PC-3 (cell line): Measurements from ENCODE around the gene SLC6A6. TPM values are rescaled to one million over a fixed set of nuclear protein-coding genes. Genes with fewer than 3 reads are reported as not detected.

ENCODE experiments used
- ATAC-seq: fragments of 200-7000 bp; cut with Tn5 transposase; 2 replicates; pipeline ENCODE4 v1.9.1; 2020; ENCODE audit warnings: mild to moderate bottlenecking, moderate library complexity
- BruUV-seq: library from RNA; stranded (reverse); fragments of 400-500 nt; replicated peaks from 2 replicates; lab custom pipeline; 2021; lab: Mats Ljungman, UMichigan
- CTCF ChIA-PET: fragments of 300-600 bp; sonication (Branson Sonifier 250); formaldehyde crosslinking; loops from one replicate; lab custom pipeline; 2022; ENCODE audit warnings: antibody characterized with exemption; lab: Charles Lee
- POLR2A ChIA-PET: fragments of 300-600 bp; sonication (Branson Sonifier 250); formaldehyde crosslinking; loops from one replicate; lab custom pipeline; 2022; ENCODE audit warnings: antibody characterized with exemption; ENCODE audit not compliant: unreplicated experiment; lab: Charles Lee
- DNase-seq: peaks from one replicate; pipeline ENCODE4 v3.0.0-alpha.2; 2015
- H2AFZ ChIP-seq: fragments of 300-600 bp; sonication (generic); 2 replicates; pipeline ENCODE4 v1.6.0; 2016; ENCODE audit warnings: antibody characterized with exemption, low read length
- H3F3A ChIP-seq: fragments of 300-600 bp; sonication (generic); one replicate; pipeline ENCODE4 v1.6.0; 2017; ENCODE audit warnings: antibody characterized with exemption, low read length, control low read depth, mild to moderate bottlenecking; ENCODE audit not compliant: unreplicated experiment
- H3K27ac ChIP-seq: fragments of 300-600 bp; sonication (generic); 2 replicates; pipeline ENCODE4 v1.5.1; 2016; ENCODE audit warnings: mild to moderate bottlenecking, low read length
- H3K27me3 ChIP-seq: fragments of 300-600 bp; sonication (generic); 2 replicates; pipeline ENCODE4 v1.6.1; 2016; ENCODE audit warnings: low read length, mixed read lengths
- H3K36me3 ChIP-seq: fragments of 300-600 bp; sonication (generic); 2 replicates; pipeline ENCODE4 v1.6.1; 2016; ENCODE audit warnings: low read depth, mixed run types, low read length, mixed read lengths
- H3K4me1 ChIP-seq: fragments of 300-600 bp; sonication (generic); 2 replicates; pipeline ENCODE4 v1.5.1; 2016; ENCODE audit warnings: low read length; ENCODE audit not compliant: insufficient read depth
- H3K4me2 ChIP-seq: fragments of 300-600 bp; sonication (generic); 2 replicates; pipeline ENCODE4 v1.6.0; 2016; ENCODE audit warnings: low read length
- H3K4me3 ChIP-seq: fragments of 300-600 bp; sonication (generic); 2 replicates; pipeline ENCODE4 v1.5.1; 2016; ENCODE audit warnings: mild to moderate bottlenecking, low read length, mixed read lengths
- H3K79me2 ChIP-seq: fragments of 300-600 bp; sonication (generic); 2 replicates; pipeline ENCODE4 v1.6.1; 2017; ENCODE audit warnings: low read length, mixed read lengths
- H3K9ac ChIP-seq: fragments of 300-600 bp; sonication (generic); 2 replicates; pipeline ENCODE4 v1.6.0; 2016; ENCODE audit warnings: mild to moderate bottlenecking, low read length
- H3K9me2 ChIP-seq: fragments of 300-600 bp; sonication (generic); replicated peaks from 2 replicates; pipeline ENCODE4 v1.6.1; 2016; ENCODE audit warnings: mixed run types, low read length, mixed read lengths
- H3K9me3 ChIP-seq: fragments of 300-600 bp; sonication (generic); 2 replicates; pipeline ENCODE4 v1.6.1; 2016; ENCODE audit warnings: low read length, mixed read lengths
- H4K20me1 ChIP-seq: fragments of 300-600 bp; sonication (generic); 2 replicates; pipeline ENCODE4 v1.6.1; 2016; ENCODE audit warnings: low read length, mixed read lengths
- EZH2 ChIP-seq: fragments of 300-600 bp; sonication (generic); IDR thresholded peaks from one replicate; pipeline ENCODE4 v1.6.1; 2017; ENCODE audit warnings: antibody characterized with exemption, mild to moderate bottlenecking, low read length; ENCODE audit not compliant: unreplicated experiment
- EZH2phosphoT487 ChIP-seq: fragments of 300-600 bp; sonication (generic); IDR thresholded peaks from 2 replicates; pipeline ENCODE4 v1.6.1; 2018; ENCODE audit warnings: mild to moderate bottlenecking, antibody characterized with exemption, low read length, borderline replicate concordance
- intact Hi-C: fragments of 100-400 bp; cut with micrococcal nuclease; formaldehyde crosslinking; loops from 2 replicates; pipeline ENCODE4 v1.9.0; 2023
- total RNA-seq: library from RNA; depleted of rRNA; stranded (reverse); fragments of >200 nt; gene quantifications from 2 replicates; pipeline ENCODE4 v1.2.3, GENCODE V29; 2014
- TF ChIP-seq, protein P1 (sequence below): fragments of 300-600 bp; sonication (generic); conservative IDR thresholded peaks from 2 replicates; pipeline ENCODE4 v1.5.1; 2017; ENCODE audit warnings: antibody characterized with exemption, low read depth, mild to moderate bottlenecking, low read length

SLC6A6 gene
- total RNA-seq, 1 experiment from 2014 or later, result 28.1 TPM

DNA sequence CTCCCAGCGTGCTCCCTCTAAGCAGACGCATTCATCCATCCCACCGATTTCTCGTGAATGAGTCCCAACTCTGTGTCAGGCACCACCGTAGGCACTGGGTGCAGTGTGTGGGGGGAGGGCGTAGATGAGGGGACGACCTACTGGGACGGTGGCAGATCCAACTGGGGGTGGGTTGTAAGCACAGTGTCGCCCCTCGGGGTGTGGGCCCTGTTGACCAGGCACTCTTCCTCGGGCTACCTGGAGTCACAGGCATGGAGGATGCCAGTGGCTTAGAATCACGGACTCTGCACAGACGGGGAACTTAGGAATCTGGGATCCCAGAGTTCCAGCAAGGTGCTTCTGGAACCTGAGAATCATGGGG is 66.2 kb downstream of the SLC6A6 start:
- Histone ChIP-seq H3K4me3 (no peak overlapping the region), H3K36me3 (peaks cover 6% of the 10 kb centered on the region), H3K4me1 (peaks cover 19% of the 10 kb centered on the region), H3K27ac (no peak overlapping the region), H3K27me3 (no peaks in the 10 kb centered on the region), H3K4me2 (no peak overlapping the region), H4K20me1 (no peaks in the 10 kb centered on the region), H3F3A (no peaks in the 10 kb centered on the region), H3K9me2 (no peaks in the 10 kb centered on the region), H3K9ac (no peak overlapping the region), H3K79me2 (no peaks in the 10 kb centered on the region), H3K9me3 (no peaks in the 10 kb centered on the region), H2AFZ (no peak overlapping the region)
- ChIA-PET CTCF (interaction anchor here (0.7 to 0.8 kb wide), 2 partner anchors 78 to 265 kb away, joined by 4 to 17 read pairs; no protein-coding TSS in a partner anchor), POLR2A (no interaction called here)
- no TSS peak for BruUV-seq
- no peak for DNase-seq
- TF ChIP-seq EZH2 (no peak), EZH2phosphoT487 (no peak)
- TF ChIP-seq, protein P1, sequence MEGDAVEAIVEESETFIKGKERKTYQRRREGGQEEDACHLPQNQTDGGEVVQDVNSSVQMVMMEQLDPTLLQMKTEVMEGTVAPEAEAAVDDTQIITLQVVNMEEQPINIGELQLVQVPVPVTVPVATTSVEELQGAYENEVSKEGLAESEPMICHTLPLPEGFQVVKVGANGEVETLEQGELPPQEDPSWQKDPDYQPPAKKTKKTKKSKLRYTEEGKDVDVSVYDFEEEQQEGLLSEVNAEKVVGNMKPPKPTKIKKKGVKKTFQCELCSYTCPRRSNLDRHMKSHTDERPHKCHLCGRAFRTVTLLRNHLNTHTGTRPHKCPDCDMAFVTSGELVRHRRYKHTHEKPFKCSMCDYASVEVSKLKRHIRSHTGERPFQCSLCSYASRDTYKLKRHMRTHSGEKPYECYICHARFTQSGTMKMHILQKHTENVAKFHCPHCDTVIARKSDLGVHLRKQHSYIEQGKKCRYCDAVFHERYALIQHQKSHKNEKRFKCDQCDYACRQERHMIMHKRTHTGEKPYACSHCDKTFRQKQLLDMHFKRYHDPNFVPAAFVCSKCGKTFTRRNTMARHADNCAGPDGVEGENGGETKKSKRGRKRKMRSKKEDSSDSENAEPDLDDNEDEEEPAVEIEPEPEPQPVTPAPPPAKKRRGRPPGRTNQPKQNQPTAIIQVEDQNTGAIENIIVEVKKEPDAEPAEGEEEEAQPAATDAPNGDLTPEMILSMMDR, result no peak
- no peak for ATAC-seq
- intact Hi-C loops, result loop anchor here (1.0 to 2.0 kb wide), 3 partner anchors 66 to 265 kb away; partner anchors contain the start of gene SLC6A6

DNA sequence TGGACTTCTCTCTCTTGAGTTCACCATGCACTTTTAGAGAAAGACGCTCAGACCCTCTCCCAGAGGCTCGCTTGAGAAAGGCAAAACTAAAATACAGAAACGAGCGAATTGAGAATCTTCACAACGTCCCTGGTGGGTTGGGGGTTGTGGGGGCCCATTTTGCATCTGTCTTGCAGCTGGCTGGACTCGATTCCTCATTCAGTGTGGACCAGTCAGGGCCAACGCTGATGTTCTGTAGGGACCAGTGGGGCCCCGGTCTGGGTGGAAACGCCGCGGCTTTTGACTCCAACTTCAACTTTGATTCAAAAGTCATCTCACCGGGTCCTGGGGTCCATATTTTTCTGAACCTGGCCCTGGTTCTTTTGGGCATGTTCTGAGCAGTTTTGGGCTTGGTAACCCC is 68.1 kb downstream of the SLC6A6 start:
- Histone ChIP-seq H2AFZ (no peak overlapping the region), H3K4me2 (no peak overlapping the region), H3K79me2 (no peaks in the 10 kb centered on the region), H3K27me3 (no peaks in the 10 kb centered on the region), H3K9me3 (no peaks in the 10 kb centered on the region), H3K9me2 (no peaks in the 10 kb centered on the region), H3K27ac (no peak overlapping the region), H3K9ac (no peak overlapping the region), H3K4me3 (no peak overlapping the region), H3F3A (no peaks in the 10 kb centered on the region), H3K4me1 (peaks cover 19% of the 10 kb centered on the region), H3K36me3 (peaks cover 9% of the 10 kb centered on the region), H4K20me1 (no peaks in the 10 kb centered on the region)
- CTCF ChIA-PET, result interaction anchor here (0.7 kb wide), 2 partner anchors 10 to 324 kb away, joined by 4 to 6 read pairs; no protein-coding TSS in a partner anchor
- no TSS peak for BruUV-seq
- no peak for TF ChIP-seq EZH2
- TF ChIP-seq, protein P1, result no peak
- no peak for TF ChIP-seq EZH2phosphoT487
- intact Hi-C loops, result no loop called here
- DNase-seq (no peak), ATAC-seq (no peak)
- POLR2A ChIA-PET, result interaction anchor here (0.6 to 0.7 kb wide), 2 partner anchors 20 to 292 kb away, joined by 3 to 14 read pairs; partner anchors contain the start of genes LSM3 and XPC

DNA sequence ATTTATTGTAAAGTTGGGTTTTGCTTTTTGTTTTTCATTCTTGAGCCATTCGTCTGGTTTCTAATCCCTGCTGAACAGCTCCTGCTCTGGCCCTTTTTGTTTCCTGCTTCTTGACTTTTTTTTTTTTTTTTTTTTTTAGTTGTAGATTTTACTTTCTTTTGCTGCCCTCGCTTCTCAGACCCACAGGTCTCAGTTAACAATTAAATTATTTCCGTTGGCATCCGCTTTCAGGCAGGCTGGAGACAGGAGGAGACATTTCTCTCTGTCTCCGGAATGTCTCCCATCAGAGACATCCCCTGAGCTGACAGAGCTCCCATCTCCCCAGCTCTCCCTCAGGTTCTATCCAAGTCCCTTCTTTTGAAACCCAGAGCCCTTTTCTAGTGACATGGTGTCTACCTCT is 68.6 kb downstream of the SLC6A6 start:
- intact Hi-C loops, result no loop called here
- DNase-seq (no peak), ATAC-seq (no peak)
- Histone ChIP-seq H3K9me3 (no peaks in the 10 kb centered on the region), H3K27ac (no peak overlapping the region), H2AFZ (no peak overlapping the region), H4K20me1 (no peaks in the 10 kb centered on the region), H3F3A (no peaks in the 10 kb centered on the region), H3K4me2 (no peak overlapping the region), H3K4me3 (no peak overlapping the region), H3K36me3 (peaks cover 9% of the 10 kb centered on the region), H3K9me2 (no peaks in the 10 kb centered on the region), H3K79me2 (no peaks in the 10 kb centered on the region), H3K27me3 (no peaks in the 10 kb centered on the region), H3K4me1 (peaks cover 19% of the 10 kb centered on the region), H3K9ac (no peak overlapping the region)
- ChIA-PET CTCF (interaction anchor here (0.7 kb wide), 2 partner anchors 9 to 325 kb away, joined by 4 to 6 read pairs; no protein-coding TSS in a partner anchor), POLR2A (interaction anchor here (0.6 to 0.7 kb wide), 2 partner anchors 19 to 292 kb away, joined by 3 to 14 read pairs; partner anchors contain the start of genes LSM3 and XPC)
- TF ChIP-seq, protein P1, result no peak
- no peak for TF ChIP-seq EZH2
- TF ChIP-seq EZH2phosphoT487, result no peak
- no TSS peak for BruUV-seq
